Liver (tissue), 9 donors: ENCODE measurements around the gene BEST1. TPM values are rescaled to one million over a fixed set of nuclear protein-coding genes. Genes with fewer than 3 reads are reported as not detected.

ENCODE experiments used
- DNase-seq: peaks from one replicate; pipeline ENCODE4 v3.0.0-alpha.2; 2017; ENCODE audit warnings: low spot score
- H3K27ac ChIP-seq, 2 donors: one replicate each; pipeline ENCODE4 v1.7.0; 2013; ENCODE audit warnings: inconsistent platforms in 2 of 2, low read length in 2 of 2, control low read depth in 1 of 2, low read depth in 1 of 2, mild to moderate bottlenecking in 1 of 2
- H3K27me3 ChIP-seq, 4 donors: one replicate each; pipeline versions ENCODE4 v1.6.1 to v1.7.0; 2013; ENCODE audit warnings: low read length in 3 of 4, inconsistent platforms in 1 of 4, mild to moderate bottlenecking in 1 of 4, moderate library complexity in 1 of 4; ENCODE audit not compliant: control insufficient read depth in 4 of 4, insufficient read depth in 4 of 4
- H3K36me3 ChIP-seq, 4 donors: one replicate each; pipeline versions ENCODE4 v1.6.1 to v1.7.0; 2013; ENCODE audit warnings: low read length in 3 of 4, mild to moderate bottlenecking in 3 of 4, low read depth in 1 of 4, moderate library complexity in 1 of 4; ENCODE audit not compliant: control insufficient read depth in 4 of 4, insufficient read depth in 3 of 4
- H3K4me1 ChIP-seq, 4 donors: one replicate each; pipeline versions ENCODE4 v1.6.1 to v1.7.0; 2013; ENCODE audit warnings: low read length in 3 of 4, mild to moderate bottlenecking in 3 of 4, moderate library complexity in 1 of 4; ENCODE audit not compliant: control insufficient read depth in 4 of 4, insufficient read depth in 4 of 4
- H3K4me3 ChIP-seq, 3 donors: one replicate each; pipeline versions ENCODE4 v1.6.1 to v1.7.0; 2013; ENCODE audit warnings: low read length in 3 of 3, control low read depth in 1 of 3, low read depth in 1 of 3, mild to moderate bottlenecking in 1 of 3
- H3K9ac ChIP-seq, 2 donors: one replicate each; pipeline ENCODE4 v1.7.0; 2013; ENCODE audit warnings: low read length in 2 of 2, mild to moderate bottlenecking in 2 of 2, moderate library complexity in 2 of 2, control low read depth in 1 of 2, low read depth in 1 of 2
- H3K9me3 ChIP-seq, 4 donors: one replicate each; pipeline versions ENCODE4 v1.6.1 to v1.7.0; 2013; ENCODE audit warnings: low read length in 3 of 4; ENCODE audit not compliant: control insufficient read depth in 4 of 4
- ATF3 ChIP-seq: IDR thresholded peaks from 2 replicates; pipeline ENCODE4 v1.6.1; 2016; ENCODE audit warnings: antibody characterized with exemption
- CTCF ChIP-seq: fragments of 150-350 bp; IDR thresholded peaks from 2 replicates; pipeline ENCODE4 v1.5.1; 2017; ENCODE audit warnings: improper control_type of control experiment, low read depth, low read length; ENCODE audit not compliant: missing input control
- EGR1 ChIP-seq, 2 donors: IDR thresholded peaks; 2 replicates each; pipeline ENCODE4 v1.6.1; 2016 to 2018; ENCODE audit warnings: antibody characterized with exemption in 2 of 2, low read depth in 2 of 2
- FOXA1 ChIP-seq: IDR thresholded peaks from 2 replicates; pipeline ENCODE4 v1.6.1; 2016; ENCODE audit warnings: antibody characterized with exemption
- FOXA2 ChIP-seq: IDR thresholded peaks from 2 replicates; pipeline ENCODE4 v1.6.1; 2016; ENCODE audit warnings: antibody characterized with exemption
- GABPA ChIP-seq, 2 donors: IDR thresholded peaks in 1 of 2; conservative IDR thresholded peaks in 1 of 2; 2 replicates each; pipeline ENCODE4 v1.6.1; 2016; ENCODE audit warnings: antibody characterized with exemption in 2 of 2, mild to moderate bottlenecking in 1 of 2, moderate library complexity in 1 of 2
- HNF4A ChIP-seq, 2 donors: conservative IDR thresholded peaks; 2 replicates each; pipeline ENCODE4 v1.6.1; 2016; ENCODE audit warnings: antibody characterized with exemption in 2 of 2, mild to moderate bottlenecking in 2 of 2
- HNF4G ChIP-seq: IDR thresholded peaks from 2 replicates; pipeline ENCODE4 v1.6.1; 2016; ENCODE audit warnings: antibody characterized with exemption
- JUND ChIP-seq, 2 donors: IDR thresholded peaks; 2 replicates each; pipeline ENCODE4 v1.6.1; 2016; ENCODE audit warnings: antibody characterized with exemption in 2 of 2
- NR2F2 ChIP-seq: IDR thresholded peaks from 2 replicates; pipeline ENCODE4 v1.6.1; 2016; ENCODE audit warnings: antibody characterized with exemption
- RAD21 ChIP-seq, 2 donors: IDR thresholded peaks; 2 replicates each; pipeline ENCODE4 v1.6.1; 2016; ENCODE audit warnings: antibody characterized with exemption in 2 of 2, mild to moderate bottlenecking in 2 of 2
- REST ChIP-seq: IDR thresholded peaks from 2 replicates; pipeline ENCODE4 v1.6.1; 2016; ENCODE audit warnings: antibody characterized with exemption, mild to moderate bottlenecking
- RXRA ChIP-seq, 2 donors: IDR thresholded peaks; 2 replicates each; pipeline ENCODE4 v1.6.1; 2017 to 2018; ENCODE audit warnings: antibody characterized with exemption in 2 of 2, mild to moderate bottlenecking in 1 of 2
- SP1 ChIP-seq: IDR thresholded peaks from 2 replicates; pipeline ENCODE4 v1.6.1; 2018; ENCODE audit warnings: antibody characterized with exemption, mild to moderate bottlenecking
- YY1 ChIP-seq: IDR thresholded peaks from 2 replicates; pipeline ENCODE4 v1.6.1; 2016; ENCODE audit warnings: antibody characterized with exemption, mild to moderate bottlenecking
- WGBS: extraction: QIAGEN DNeasy Blood & Tissue Kit; methylation state at CpG from one replicate; pipeline ENCODE4 v1.1.7; 2013; 5-methylcytosine and 5-hydroxymethylcytosine counted together
- polyA plus RNA-seq, 2 donors: library from polyadenylated mRNA; stranded (reverse) in 1 of 2; unstranded in 1 of 2; fragments of 200-250 nt in 1 of 2; fragments of >200 nt in 1 of 2; fragmentation: Nextera tagmentation in 1 of 2; extraction: Ambion mirVana in 1 of 2; gene quantifications; one replicate each; pipeline versions ENCODE4 v1.2.1 to v1.2.3, GENCODE V29; 2013 to 2015
- total RNA-seq, 2 donors: library from RNA; depleted of rRNA; stranded (reverse); fragments of >200 nt; gene quantifications; one replicate each; pipeline ENCODE4 v1.2.3, GENCODE V29; 2014
- donor health status: healthy.
- donor health status: healthy.
- donor health status: healthy.
- donor health status: healthy.
- donor health status: healthy.

BEST1 gene
- total and polyA plus RNA-seq, 4 donors: 0.22 to 1.6 (median 1.1) TPM

GRCh38 chr11:61930933-61931332, 19.2 kb upstream of the BEST1 start:
- Histone ChIP-seq H3K27ac (no peak overlapping the region), H3K9me3 (no peaks in the 10 kb centered on the region), H3K27me3 (no peaks in the 10 kb centered on the region), H3K4me1 (no peaks in the 10 kb centered on the region), H3K36me3 (no peaks in the 10 kb centered on the region), H3K4me3 (no peak overlapping the region), H3K9ac (no peak overlapping the region)
- 93% methylated on average over 3 of the region's 3 CpGs for WGBS
- TF ChIP-seq CTCF: no peak
- no peak for TF ChIP-seq HNF4G
- TF ChIP-seq SP1: no peak
- no peak for TF ChIP-seq GABPA (IDR thresholded peaks at IDR 0.05 in 1 of 2, conservative IDR thresholded peaks at IDR 0.05 in 1 of 2)
- TF ChIP-seq NR2F2: no peak
- TF ChIP-seq YY1: no peak
- no peak for TF ChIP-seq FOXA1
- TF ChIP-seq REST: no peak
- no peak for TF ChIP-seq EGR1 (IDR thresholded peaks at IDR 0.05; ENCODE audit: low read depth in 2 of 2)
- no peak for TF ChIP-seq FOXA2
- no peak for TF ChIP-seq ATF3
- TF ChIP-seq HNF4A (conservative IDR thresholded peaks at IDR 0.05): no peak
- no peak for TF ChIP-seq RXRA (IDR thresholded peaks at IDR 0.05)
- no peak for TF ChIP-seq RAD21 (IDR thresholded peaks at IDR 0.05)
- TF ChIP-seq JUND (IDR thresholded peaks at IDR 0.05): no peak
- no peak for DNase-seq

GRCh38 chr11:61935861-61936260, 14.3 kb upstream of the BEST1 start:
- peaks cover 0 to 4% (median 0%) of the 10 kb centered on the region in 4 donors for H3K9me3 ChIP-seq
- 83% methylated on average over 2 of the region's 2 CpGs for WGBS
- no peaks in the 10 kb centered on the region for H3K4me1 ChIP-seq
- no peak for DNase-seq
- no peak overlapping the region for H3K9ac ChIP-seq
- no peak overlapping the region for H3K27ac ChIP-seq
- TF ChIP-seq HNF4G (no peak), GABPA (IDR thresholded peaks at IDR 0.05 in 1 of 2, conservative IDR thresholded peaks at IDR 0.05 in 1 of 2) (no peak), RAD21 (IDR thresholded peaks at IDR 0.05) (no peak)
- no peak overlapping the region for H3K4me3 ChIP-seq
- H3K27me3 ChIP-seq: no peaks in the 10 kb centered on the region
- no peaks in the 10 kb centered on the region for H3K36me3 ChIP-seq
